ENCODE data around the gene ARL3. TPM values are rescaled to one million over a fixed set of nuclear protein-coding genes. Genes with fewer than 3 reads are reported as not detected.
"Not testable (repeated sequence)": the region's sequence is repeated elsewhere in the genome, so short reads cannot be mapped to it uniquely, and the experiment has no call there.

Gene ARL3
- total RNA-seq, 2 donors from 2014 or later = 5.7 to 6.8 TPM

- peaks cover 13% of the 10 kb centered on the region in 2 donors for H3K36me3 Mint-ChIP-seq
- DNase-seq (ENCODE audit: low spot score in 2 of 2) (no peak), ATAC-seq (peak in 1 of 2 donors; percentile 3)
- H3K27ac Mint-ChIP-seq = peak overlapping the region; percentile 94 to 96
- H3K9me3 Mint-ChIP-seq = peaks cover 7% of the 10 kb centered on the region in 2 donors
These were observed 28.9 kb upstream of the ARL3 start for GRCh38 chr10:102743078-102743587.

- peak overlapping the region in 1 of 2 donors; percentile 96 for H3K27ac Mint-ChIP-seq
- ATAC-seq; DNase-seq (ENCODE audit: low spot score in 2 of 2); H3K9me3 Mint-ChIP-seq: not testable (repeated sequence)
- peaks cover 13% of the 10 kb centered on the region in 2 donors for H3K36me3 Mint-ChIP-seq
These were observed 28.1 kb upstream of the ARL3 start for GRCh38 chr10:102742313-102742712.

- H3K27ac Mint-ChIP-seq = no peak overlapping the region
- DNase-seq (ENCODE audit: low spot score in 2 of 2) = no peak
- H3K36me3 Mint-ChIP-seq = peaks cover 13% of the 10 kb centered on the region in 2 donors
- peaks cover 7% of the 10 kb centered on the region in 2 donors for H3K9me3 Mint-ChIP-seq
- no peak for ATAC-seq
These were observed 27.6 kb upstream of the ARL3 start for GRCh38 chr10:102741726-102742237.

- peaks cover 7% of the 10 kb centered on the region in 2 donors for H3K9me3 Mint-ChIP-seq
- H3K27ac Mint-ChIP-seq = peak overlapping the region; percentile 16 to 53
- DNase-seq (ENCODE audit: low spot score in 2 of 2) (no peak), ATAC-seq (no peak)
- peaks cover 13% of the 10 kb centered on the region in 2 donors for H3K36me3 Mint-ChIP-seq
These were observed 26.0 kb upstream of the ARL3 start for GRCh38 chr10:102740229-102740628.

- Mint-ChIP-seq H3K36me3 (peaks cover 6 to 7% of the 10 kb centered on the region in 2 donors), H3K9me3 (peaks cover 7% of the 10 kb centered on the region in 2 donors), H3K27ac (peak overlapping the region; percentile 54 to 88)
- DNase-seq (ENCODE audit: low spot score in 2 of 2) (no peak), ATAC-seq (no peak)
These were observed 24.5 kb upstream of the ARL3 start for GRCh38 chr10:102738692-102739121.

GRCh38 chr10:102735065-102735562 lies 20.9 kb upstream of the ARL3 start:
- Mint-ChIP-seq H3K36me3 (no peaks in the 10 kb centered on the region), H3K9me3 (no peaks in the 10 kb centered on the region), H3K27ac (peak overlapping the region; percentile 25 to 68)
- no peak for ATAC-seq
- DNase-seq (ENCODE audit: low spot score in 2 of 2) = no peak

GRCh38 chr10:102732661-102733060 lies 18.5 kb upstream of the ARL3 start:
- H3K36me3 Mint-ChIP-seq = no peaks in the 10 kb centered on the region

GRCh38 chr10:102731222-102731800 lies 17.1 kb upstream of the ARL3 start:
- H3K27ac Mint-ChIP-seq = peak overlapping the region in 1 of 2 donors; percentile 88

More at GRCh38 chr10:102732661-102733060, 18.5 kb upstream of the ARL3 start:
- ATAC-seq (no peak), DNase-seq (ENCODE audit: low spot score in 2 of 2) (no peak)
- Mint-ChIP-seq H3K27ac (peak overlapping the region in 1 of 2 donors; percentile 81), H3K9me3 (no peaks in the 10 kb centered on the region)

GRCh38 chr10:102729029-102730026 lies 15.1 kb upstream of the ARL3 start:
- DNase-seq (ENCODE audit: low spot score in 2 of 2) = peak; percentile 65 to 70
- Mint-ChIP-seq H3K36me3 (peaks cover 0 to 7% of the 10 kb centered on the region in 2 donors), H3K27ac (peak overlapping the region in 1 of 2 donors; percentile 50), H3K9me3 (no peaks in the 10 kb centered on the region)
- ATAC-seq = peak; percentile 87 to 89

More at GRCh38 chr10:102731222-102731800, 17.1 kb upstream of the ARL3 start:
- no peaks in the 10 kb centered on the region for H3K9me3 Mint-ChIP-seq
- ATAC-seq (no peak), DNase-seq (ENCODE audit: low spot score in 2 of 2) (no peak)
- H3K36me3 Mint-ChIP-seq = peaks cover 0 to 6% of the 10 kb centered on the region in 2 donors

- no peak for ATAC-seq
- DNase-seq (ENCODE audit: low spot score in 2 of 2) = no peak
- Mint-ChIP-seq H3K36me3 (peaks cover 0 to 13% of the 10 kb centered on the region in 2 donors), H3K27ac (peak overlapping the region in 1 of 2 donors; percentile 54), H3K9me3 (no peaks in the 10 kb centered on the region)
These were observed 13.0 kb upstream of the ARL3 start for GRCh38 chr10:102727037-102727818.

- Mint-ChIP-seq H3K36me3 (peaks cover 0 to 13% of the 10 kb centered on the region in 2 donors), H3K9me3 (no peaks in the 10 kb centered on the region), H3K27ac (peak overlapping the region; percentile 54 to 67)
- ATAC-seq (no peak), DNase-seq (ENCODE audit: low spot score in 2 of 2) (no peak)
These were observed 12.1 kb upstream of the ARL3 start for GRCh38 chr10:102726274-102726673.

- ATAC-seq (no peak), DNase-seq (ENCODE audit: low spot score in 2 of 2) (no peak)
- Mint-ChIP-seq H3K9me3 (no peaks in the 10 kb centered on the region), H3K27ac (no peak overlapping the region), H3K36me3 (peaks cover 4 to 18% of the 10 kb centered on the region in 2 donors)
These were observed 9.8 kb upstream of the ARL3 start for GRCh38 chr10:102723989-102724388.

- Mint-ChIP-seq H3K9me3 (no peaks in the 10 kb centered on the region), H3K36me3 (peaks cover 14 to 17% of the 10 kb centered on the region in 2 donors)
- ATAC-seq = peak; percentile 46 to 85
These were observed 7.8 kb upstream of the ARL3 start for GRCh38 chr10:102721954-102722353.

GRCh38 chr10:102720775-102721301 lies 6.6 kb upstream of the ARL3 start:
- no peak for DNase-seq (ENCODE audit: low spot score in 2 of 2)
- H3K36me3 Mint-ChIP-seq = peaks cover 11 to 14% of the 10 kb centered on the region in 2 donors
- ATAC-seq = no peak
- peak overlapping the region in 1 of 2 donors; percentile 39 for H3K27ac Mint-ChIP-seq
- no peaks in the 10 kb centered on the region for H3K9me3 Mint-ChIP-seq

More at GRCh38 chr10:102721954-102722353, 7.8 kb upstream of the ARL3 start:
- peak overlapping the region in 1 of 2 donors; percentile 5 for H3K27ac Mint-ChIP-seq
- DNase-seq (ENCODE audit: low spot score in 2 of 2) = no peak

GRCh38 chr10:102720337-102720736 lies 6.1 kb upstream of the ARL3 start:
- ATAC-seq (no peak), DNase-seq (ENCODE audit: low spot score in 2 of 2) (no peak)
- peak overlapping the region in 1 of 2 donors; percentile 39 for H3K27ac Mint-ChIP-seq
- peaks cover 11 to 14% of the 10 kb centered on the region in 2 donors for H3K36me3 Mint-ChIP-seq
- H3K9me3 Mint-ChIP-seq = no peaks in the 10 kb centered on the region

Data from activated naive CD4-positive, alpha-beta T cell treated with anti-CD3 and anti-CD28 coated beads, Interleukin-2, amount 50 U/mL, for 72 hours (primary cell).